HG03139 (cell line): ENCODE measurements around the gene CCL5.
"Not testable (repeated sequence)": the region's sequence is repeated elsewhere in the genome, so short reads cannot be mapped to it uniquely, and the experiment has no call there.

ENCODE experiments used
- ATAC-seq: cut with Tn5 transposase; IDR thresholded peaks from one replicate; pipeline ENCODE4 v1.9.1; 2021; ENCODE audit not compliant: unreplicated experiment

Gene CCL5

DNA sequence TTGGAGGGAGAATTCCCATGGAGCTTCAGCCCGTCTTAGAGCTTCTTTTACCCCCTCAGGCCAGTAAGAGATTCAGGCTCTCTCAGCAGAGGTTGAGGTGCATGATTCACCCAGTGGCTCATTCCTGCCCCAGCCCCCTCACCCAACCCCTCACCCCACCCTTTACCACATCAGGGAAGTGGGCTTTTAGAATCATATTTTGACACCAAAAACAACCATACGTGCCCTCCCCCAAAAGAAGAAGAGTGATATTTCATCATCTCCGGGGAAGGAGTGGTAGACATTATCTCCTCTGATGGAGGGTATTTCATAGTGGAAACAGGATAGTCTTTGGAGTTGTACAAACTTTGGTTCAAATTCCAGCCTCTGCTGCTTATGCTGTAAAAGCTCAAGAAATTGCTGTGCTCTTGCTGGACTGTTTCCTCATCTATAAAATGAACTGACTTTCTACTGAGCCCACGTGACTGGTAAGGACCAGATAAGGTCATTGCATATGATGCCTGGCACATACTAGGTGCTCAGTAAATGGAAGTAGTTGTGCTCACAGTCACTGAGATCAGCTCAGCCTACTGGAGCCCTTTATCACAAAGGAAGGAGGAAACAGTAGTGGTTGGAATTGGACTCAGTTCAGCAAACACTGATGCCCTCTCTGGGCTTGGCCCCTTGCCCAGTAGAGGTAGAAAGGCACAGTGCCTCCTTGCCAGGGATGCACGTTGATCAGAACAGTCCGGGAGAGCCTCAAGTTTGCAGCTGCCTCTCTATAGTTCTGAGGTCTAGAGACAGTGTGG is 18.3 kb upstream of the CCL5 start:
- ATAC-seq, result no peak

DNA sequence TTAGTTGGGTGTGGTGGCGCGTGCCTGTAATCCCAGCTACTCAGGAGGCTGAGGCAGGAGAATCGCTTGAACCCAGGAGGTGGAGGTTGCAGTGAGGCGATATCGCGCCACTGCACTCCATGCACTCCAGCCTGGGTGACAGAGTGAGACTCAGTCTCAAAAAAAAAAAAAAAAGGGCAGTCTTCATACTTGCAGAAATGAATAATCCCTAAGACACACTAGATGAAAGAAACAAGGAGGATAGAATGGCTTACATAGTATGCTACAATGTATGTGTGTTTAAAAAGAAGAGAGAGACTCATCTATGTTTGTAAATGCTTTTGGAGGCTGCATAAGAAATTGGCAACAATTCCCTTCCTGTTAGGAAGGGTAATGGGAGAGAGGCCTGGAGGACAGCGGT is 17.6 kb upstream of the CCL5 start:
- ATAC-seq, result not testable (repeated sequence)

DNA sequence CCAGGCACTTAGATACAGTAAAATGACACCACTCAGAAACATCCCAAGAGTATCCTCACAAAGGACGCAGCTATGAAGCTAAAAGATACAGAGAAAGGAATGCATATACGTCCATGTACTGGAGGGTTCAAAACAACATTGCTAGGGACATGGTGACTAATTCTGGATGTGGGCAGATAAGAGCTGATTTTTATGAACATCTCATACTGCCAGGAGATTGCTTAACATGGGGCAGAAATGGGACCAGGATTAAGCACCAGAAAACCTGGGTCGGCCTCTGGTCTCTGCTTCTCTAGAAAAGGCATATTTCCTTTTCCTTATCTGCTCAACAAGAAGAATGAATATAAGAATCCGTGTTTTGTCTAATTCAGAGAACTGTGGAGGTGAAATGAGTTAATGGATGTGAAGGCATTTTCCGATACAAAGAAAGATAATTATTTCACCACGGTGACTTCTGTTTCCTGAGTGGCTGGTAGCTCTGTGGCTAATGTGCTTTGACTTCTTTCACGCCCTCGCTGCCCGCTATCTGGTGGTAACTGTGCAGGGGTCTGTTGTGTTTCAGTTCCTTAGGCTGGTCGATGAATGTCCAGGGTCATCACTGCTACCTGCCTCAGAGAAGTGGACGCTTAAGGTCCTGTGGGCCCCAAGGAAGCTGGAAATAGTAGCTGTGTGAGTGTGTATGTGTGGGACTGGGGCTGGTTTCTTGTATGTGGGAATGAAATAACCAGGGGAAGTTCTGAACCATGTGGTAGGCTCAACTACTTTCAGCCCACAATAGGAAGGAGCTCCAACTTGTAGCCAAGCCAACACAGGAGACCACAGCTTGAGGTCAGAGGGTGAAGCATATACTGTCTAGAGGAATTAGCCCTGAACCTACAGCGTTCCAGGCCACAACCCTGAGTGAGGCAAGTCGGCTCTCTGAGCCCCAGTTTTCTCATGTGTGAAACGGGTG is 15.8 kb upstream of the CCL5 start:
- no peak for ATAC-seq

DNA sequence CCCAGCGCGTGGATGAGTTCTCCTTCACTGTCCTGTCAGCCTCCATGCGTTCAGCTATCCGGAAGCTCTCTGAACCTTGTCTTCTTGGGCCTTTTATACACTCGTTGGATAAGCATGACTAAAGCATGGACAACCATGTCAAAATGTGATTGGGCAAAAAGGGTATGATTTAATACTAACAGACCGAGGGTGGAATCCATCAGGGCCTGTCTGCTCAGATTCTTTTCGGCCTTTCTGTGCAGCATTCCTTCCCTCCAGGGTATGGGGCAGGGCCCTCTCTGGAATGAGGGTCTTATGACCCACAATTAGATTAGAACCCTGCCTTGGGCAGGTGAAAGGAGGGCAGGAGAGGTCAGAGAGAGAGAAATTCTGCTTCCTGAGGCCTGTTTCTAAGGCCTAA is 14.0 kb upstream of the CCL5 start:
- no peak for ATAC-seq

DNA sequence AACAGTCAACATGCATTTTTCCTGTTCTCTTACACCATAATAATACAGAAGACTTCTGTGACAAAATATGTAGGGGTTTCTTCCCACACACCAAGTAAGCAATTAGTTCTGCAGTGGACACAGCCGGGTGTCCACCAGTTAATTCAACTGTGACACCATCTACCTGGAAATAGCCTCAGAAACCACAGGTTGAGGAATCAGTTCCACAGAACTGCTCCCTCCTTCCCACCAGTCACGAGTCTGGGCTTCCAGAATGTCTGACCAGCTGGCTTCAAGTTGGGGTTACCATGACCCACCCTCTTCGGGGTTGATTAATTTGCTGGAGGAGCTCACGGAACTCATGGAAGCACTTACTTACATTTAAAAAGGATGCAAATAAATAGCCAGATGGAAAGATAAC is 13.6 kb upstream of the CCL5 start:
- no peak for ATAC-seq

DNA sequence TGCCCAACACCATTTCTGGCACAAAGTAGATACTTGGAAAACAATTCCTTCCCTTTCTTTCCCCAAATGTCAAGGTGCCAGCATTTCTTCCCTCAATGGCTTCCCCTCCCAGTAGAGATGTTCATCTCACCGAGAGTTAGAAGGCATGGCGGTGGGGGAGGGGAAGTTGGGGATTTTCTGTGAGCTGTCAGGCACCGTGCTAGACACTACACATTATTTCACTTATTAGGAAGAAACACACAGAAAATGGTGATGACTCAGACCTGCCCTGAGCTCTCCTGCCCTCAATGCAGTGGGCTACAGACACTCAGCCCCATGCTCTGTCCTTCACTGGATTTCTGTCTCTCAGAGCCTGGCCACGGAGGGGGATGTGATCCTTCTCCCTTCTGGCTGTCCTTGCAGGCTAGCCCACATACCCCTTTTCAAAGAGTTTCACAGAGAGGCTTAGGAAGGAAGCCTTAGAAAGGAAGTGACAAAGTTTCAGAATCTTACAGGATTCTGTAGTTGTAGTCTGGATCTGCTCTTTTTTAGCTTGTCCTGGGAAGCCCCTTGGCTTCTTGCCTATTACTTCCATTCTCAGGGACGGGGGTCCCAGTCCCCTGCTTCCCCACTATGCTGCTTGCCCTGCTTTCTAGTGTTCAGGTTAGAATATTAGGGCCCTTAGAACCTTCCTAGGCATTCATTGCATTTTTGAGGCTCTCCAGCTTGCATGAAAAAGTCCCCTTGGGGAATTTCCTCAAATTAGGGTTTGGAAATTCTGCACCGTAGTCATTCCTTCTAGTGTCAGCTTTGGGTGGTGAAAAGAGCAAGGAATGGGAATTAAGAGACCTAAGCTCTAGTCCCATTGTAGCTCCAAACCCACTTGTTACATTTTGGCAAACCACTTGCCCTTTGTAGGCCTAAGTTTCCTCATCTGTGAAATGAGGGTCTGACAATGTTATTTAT is 12.2 kb upstream of the CCL5 start:
- ATAC-seq, result no peak

DNA sequence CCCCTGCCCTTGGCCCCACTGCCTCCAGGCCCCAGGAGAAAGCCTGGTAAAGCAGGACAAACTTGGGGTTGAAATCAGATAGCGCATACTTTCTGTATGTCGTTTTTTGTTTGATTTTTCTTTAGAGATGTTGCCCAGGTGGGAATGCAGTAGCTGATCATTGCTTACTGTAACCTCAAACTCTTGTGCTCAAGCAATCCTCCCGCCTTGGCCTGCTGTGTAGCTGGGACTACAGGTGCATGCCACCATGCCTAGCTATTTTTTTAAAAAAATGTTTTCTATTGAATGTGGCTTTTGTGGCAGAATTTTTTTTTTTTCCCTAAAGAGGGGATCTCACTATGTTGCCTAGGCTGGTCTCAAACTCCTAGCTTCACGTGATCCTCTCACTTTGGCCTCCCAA is 11.1 kb upstream of the CCL5 start:
- no peak for ATAC-seq

DNA sequence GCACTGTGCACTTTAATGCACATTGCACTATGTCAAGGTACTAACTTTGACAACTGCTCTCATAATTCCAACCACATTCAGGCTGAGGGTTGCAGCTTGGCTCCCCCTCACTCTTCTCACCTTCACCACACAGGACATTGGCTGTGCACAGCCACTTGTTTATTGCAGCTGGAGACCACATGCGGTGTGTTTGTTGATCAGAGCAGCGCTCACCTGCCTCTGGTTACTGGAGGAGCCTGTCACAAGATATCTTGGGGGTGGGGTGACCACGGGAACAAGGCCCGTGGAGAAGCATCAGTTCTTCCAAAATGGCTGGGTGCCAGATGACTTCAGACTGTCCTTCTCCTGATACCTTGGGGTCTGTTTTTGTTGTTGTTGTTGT is 10.6 kb upstream of the CCL5 start:
- no peak for ATAC-seq

DNA sequence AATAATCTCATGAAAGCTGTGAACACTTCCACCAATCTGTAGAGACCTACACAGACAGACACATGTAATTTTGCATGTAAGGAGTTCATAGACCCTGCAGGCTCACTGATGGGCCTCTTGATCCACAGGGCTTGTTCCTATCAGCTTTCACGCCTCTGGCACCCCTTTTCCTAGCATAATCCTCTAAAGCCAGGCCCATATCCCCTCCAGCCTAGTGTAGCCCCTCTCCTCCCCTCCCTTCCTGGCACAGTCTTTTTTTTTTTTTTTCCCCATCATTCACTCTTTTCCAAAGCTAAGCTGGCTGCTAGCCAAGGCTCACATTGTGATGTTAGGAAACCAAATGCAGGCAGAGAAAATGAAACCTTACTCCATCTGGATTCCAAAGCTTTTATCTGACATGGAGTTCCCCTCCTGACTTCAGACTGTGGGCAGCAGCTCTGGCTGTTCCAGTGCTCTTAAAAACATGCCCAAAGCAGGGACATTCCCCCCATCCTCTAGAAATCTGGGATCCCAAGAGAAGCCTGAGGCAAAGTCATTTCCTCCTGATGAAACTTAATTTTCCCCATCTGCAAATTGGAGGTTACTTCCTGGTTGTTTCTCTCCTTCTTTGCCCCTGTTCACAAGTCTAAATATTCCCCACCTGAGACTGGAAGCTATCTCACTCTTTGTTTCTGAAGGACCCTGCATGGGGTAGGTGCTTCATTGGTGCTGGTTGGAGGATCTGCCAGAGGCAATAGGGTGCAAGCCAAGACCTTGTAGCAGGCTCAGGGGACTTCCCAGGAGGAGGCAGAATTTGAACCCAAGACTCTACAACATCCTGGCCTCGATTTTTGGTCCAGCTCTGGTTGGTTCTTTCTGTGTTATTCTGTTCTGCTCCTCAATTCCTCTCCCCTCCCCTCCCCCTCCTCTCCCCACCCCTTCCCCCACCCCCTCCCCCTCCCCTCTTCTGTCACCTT is 9.9 kb upstream of the CCL5 start:
- no peak for ATAC-seq

DNA sequence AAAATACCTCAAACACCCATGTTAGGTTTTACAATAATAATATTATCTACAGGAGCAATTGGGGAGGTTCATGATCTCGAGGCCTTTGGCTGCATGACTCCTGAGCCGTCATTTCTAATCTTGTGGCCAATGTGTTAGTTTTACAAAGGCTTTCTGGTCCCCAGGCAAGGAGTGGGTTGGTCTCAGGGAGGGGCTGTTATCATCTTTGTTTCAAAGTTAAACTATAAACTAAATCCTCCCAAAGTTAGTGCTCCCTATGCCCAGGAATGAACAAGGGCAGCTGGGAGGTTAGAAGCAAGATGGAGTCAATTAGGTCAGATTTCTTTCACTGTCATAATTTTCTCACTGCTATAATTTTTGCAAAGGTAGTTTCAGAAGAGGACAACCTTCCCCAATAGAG is 9.1 kb upstream of the CCL5 start:
- ATAC-seq, result no peak

DNA sequence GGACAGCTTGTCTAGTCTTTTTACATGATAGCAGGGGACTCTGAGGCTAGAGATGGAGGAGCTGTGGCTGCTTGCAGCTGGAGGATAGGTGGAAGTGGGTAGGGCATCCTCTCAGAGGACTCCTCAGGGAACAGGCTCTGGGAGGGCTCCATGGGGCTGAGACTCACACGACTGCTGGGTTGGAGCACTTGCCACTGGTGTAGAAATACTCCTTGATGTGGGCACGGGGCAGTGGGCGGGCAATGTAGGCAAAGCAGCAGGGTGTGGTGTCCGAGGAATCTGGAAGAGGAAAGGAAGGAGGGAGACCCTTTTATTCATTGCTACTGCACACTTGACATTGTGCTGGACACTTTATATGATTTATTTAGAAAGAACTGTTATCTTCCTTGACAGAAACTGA is 1.8 kb downstream of the CCL5 start:
- no peak for ATAC-seq

DNA sequence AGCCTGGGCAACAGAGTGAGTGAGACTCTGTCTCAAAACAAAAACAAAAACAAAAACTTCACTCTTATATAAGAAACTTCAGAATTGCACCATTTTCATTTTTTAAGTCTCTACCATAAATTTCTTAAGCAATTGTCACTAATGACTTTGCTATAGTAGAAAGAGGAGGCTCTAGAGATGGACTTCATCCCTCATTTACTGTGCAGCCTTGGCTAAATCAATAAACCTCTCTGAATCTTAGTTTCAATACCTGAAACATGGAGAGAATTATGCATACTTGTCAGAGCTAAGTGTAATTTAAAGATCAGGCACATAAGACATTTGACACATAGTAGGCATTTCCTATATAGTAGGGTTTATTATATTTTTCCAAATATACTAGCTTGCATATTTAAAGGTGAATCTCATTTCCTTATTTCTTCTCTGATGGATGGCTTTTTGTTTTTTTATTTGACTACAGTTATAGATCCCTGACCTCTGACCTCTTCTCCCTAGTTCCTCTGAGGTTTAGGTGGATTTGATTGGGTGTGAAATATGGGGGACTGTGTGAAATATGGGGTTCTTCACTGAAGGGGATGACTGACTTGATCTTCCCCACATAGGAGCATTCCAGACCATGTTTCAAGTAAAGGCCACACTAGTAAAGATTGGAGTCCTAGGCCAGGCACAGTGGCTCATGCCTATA is 2.7 kb downstream of the CCL5 start:
- no peak for ATAC-seq

DNA sequence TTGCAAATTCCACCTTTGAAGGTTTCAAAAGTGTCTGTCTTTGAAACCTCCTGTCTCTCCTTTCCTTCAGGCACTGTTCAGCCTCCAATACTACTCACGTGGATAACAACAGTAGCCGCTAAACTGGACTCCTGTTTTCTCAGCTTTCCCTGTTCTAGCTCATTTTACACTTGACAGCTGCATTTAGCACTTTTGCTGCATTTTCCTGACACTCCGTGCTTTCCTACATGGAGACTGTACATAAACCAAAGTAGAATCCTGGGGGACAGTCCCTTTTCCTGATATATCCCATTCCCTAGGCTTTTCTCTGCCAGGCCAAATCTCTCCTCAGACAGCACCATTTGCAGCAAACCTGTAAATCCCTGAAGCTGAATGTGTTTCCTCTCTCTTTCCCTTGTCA is 3.6 kb downstream of the CCL5 start:
- no peak for ATAC-seq

DNA sequence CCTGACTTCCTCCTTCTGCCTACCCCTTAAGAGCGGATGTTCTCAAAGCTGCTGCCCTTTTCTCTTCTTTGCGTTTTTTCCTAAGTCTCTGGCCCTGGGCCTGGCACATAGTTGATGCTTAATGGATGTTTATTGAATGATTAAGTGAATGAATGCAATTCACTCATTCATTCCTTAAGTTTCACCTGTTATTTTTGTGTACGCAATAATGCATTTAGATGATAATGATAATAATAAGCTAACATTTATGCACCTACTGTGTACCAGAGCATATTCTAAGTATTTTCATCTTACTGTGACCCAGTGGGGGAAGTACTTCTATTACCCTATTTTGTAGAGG is 4.4 kb downstream of the CCL5 start:
- no peak for ATAC-seq

DNA sequence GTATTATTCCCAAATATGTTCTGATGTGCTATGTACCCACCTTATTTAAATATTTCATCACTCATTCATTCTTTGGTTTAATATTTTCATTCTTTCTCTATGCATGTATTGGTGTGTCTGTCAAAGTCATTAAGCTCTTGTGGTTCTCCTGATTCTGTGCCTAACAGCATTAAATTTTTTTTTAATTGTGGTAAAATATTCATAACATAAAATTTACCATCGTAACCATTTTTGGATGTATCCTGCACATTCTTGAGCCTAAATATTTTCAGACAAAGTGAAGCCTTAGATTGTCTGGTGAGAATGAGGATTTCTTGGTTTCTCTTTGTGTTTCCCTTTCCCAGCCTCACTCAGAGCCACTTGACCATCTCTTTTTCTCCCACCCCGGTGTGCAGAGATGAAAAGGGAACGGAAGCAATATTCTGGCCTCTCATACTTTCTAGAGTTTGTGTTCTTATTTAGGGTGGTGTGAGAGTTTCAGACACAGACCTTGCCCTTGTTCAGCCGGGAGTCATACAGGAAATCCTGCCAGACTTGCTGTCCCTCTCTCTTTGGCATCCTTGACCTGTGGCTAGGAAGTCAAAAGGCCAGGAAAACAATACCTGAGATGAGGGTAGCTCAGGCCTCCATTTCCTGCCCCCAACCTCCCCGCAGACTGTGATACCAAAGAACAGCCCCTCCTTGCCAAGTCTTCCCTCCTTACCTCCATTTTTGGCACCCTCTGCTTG is 4.9 kb downstream of the CCL5 start:
- ATAC-seq, result no peak

DNA sequence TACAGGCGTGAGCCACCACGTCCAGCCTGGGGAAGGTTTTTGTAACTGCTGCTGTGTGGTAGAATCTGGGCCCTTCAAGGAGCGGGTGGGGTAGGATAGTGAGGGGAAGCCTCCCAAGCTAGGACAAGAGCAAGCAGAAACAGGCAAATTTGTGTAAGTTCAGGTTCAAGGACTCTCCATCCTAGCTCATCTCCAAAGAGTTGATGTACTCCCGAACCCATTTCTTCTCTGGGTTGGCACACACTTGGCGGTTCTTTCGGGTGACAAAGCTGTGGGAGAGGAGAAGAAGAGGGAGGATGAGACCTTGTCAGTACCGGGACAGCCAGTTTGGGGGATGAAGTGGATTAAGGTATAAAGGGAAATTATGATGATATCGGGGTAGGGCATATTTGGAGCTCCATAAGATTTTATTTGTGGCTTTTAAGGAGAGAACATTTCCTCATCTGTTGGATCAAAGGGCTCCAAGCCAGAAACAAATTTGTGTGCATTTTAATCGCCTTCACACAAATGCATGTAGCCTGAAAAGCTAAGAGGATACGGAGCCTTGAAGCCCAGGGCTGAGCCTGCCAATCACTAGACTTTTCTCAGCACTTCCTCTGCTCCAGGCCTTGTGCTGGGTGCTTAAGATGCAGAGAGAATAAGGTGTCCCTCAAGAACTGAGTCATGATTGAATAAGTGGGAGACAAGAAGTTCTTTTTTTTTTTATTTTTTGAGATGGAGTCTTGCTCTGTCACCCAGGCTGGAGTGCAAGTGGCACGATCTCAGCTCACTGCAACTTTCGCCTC is 7.8 kb downstream of the CCL5 start:
- ATAC-seq, result no peak

DNA sequence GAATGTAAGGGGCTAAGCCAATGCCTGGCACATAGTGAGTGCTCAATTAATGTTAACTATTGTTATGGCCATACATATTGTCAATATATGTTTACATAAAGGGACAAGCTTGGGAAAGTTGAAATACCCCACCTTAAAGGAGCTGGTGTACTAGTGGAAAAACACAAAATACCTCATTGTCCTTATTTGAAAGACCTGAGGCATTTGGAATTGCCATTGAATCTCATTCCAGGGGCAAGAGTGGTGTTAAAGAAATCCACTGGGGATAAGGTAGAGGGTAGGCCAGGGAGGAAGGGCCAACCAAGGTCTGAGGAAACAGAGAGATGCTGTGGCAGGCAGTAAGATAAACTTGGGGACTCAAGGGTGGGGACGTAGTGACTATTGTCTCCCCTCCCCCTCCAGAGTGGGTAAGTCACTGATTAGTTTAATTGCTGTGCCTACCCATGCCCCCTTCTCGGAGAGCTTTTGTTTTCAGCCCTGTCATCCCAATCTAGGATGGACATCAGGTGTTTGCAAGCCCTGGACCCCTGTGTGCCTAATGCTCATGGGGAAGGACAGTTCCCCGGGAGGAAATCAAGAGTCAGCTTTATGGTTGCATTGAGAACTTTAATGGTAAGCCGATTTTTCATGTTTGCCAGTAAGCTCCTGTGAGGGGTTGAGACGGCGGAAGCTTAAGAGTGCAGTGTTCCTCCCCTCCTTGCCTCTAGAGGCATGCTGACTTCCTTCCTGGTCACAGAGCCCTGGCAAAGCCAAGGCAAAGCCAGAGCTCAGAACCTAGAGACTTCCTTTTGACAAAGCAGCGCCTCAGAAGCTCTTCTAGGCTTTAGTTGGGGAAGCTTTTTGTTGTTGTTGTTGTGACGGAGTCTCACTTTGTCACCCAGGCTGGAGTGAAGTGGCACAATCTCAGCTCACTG is 9.0 kb downstream of the CCL5 start:
- ATAC-seq, result no peak
